HFFc6 (cell line): ENCODE measurements around the gene EVC2. TPM values are rescaled to one million over a fixed set of nuclear protein-coding genes. Genes with fewer than 3 reads are reported as not detected.

Experiments used
- DNase-seq: peaks from one replicate; pipeline ENCODE4 v3.0.0-alpha.2; 2018
- H3K27ac Mint-ChIP-seq: 2 replicates; pipeline ENCODE4 v1.8.0; 2020; ENCODE audit warnings: mild to moderate bottlenecking, mixed read lengths
- H3K27me3 Mint-ChIP-seq: 2 replicates; pipeline ENCODE4 v1.8.0; 2021; ENCODE audit warnings: mild to moderate bottlenecking, moderate library complexity, mixed read lengths; ENCODE audit not compliant: insufficient read depth
- H3K36me3 Mint-ChIP-seq: 2 replicates; pipeline ENCODE4 v1.8.0; 2021; ENCODE audit warnings: low read depth, mixed read lengths
- H3K4me1 Mint-ChIP-seq: 2 replicates; pipeline ENCODE4 v1.8.0; 2020; ENCODE audit warnings: low read depth, mixed read lengths
- H3K4me3 Mint-ChIP-seq: 2 replicates; pipeline ENCODE4 v1.8.0; 2020; ENCODE audit warnings: mild to moderate bottlenecking, moderate library complexity, mixed read lengths
- H3K9me3 Mint-ChIP-seq: 2 replicates; pipeline ENCODE4 v1.8.0; 2020; ENCODE audit warnings: mild to moderate bottlenecking, mixed read lengths
- total RNA-seq, 6 experiments: library from RNA; stranded (reverse); fragmentation: NEBNext Ultra II Directional; extraction: Animal tissue kit (Norgen Biotek cat#: 25700); gene quantifications; 2 replicates in 1 of 6; 3 replicates in 5 of 6; pipeline ENCODE4 v1.2.3, GENCODE V29; 2021
- TF ChIP-seq, protein P1 (sequence below): fragments of 200-600 bp; sonication (generic); IDR thresholded peaks from 2 replicates; pipeline ENCODE4 v1.5.0; 2021; ENCODE audit warnings: antibody characterized with exemption, mild to moderate bottlenecking

The EVC2 gene
- total RNA-seq, 6 experiments from 2014 or later = 3.0 to 4.1 (median 3.8) TPM

DNA sequence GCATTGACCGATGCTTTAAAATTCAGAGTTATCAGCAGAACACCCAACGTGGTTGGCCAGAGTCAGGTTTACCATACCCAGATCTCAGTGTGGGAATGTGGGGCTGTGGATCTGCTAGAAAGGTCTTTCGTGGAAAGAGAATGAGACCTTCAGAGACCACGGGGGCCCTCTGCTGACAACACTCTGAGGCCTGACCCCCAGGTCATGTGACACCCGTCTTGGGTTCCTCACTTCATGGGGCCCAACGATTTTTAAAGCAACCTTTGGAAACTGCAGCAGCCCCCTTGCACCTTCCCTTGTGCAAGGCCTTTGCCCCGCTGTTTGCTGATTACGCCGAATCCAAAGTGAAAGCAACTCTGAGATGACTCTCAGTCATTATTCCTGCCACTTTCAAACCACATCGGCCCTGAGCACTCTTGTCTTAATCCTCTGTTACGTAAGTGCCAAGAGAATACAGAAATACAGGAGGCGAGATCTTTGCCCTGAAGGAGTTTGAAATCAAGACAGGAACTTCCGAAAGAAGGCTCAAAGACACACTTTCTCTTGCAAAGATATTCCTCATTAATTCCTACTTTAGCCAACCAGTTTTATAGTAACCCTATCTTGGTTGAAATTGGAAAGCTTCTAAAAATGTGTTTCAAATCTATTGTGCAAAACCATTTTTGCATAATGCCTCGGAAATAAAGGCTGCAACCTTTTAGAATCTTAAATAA, 88.3 kb downstream of the EVC2 start:
- Mint-ChIP-seq H3K27me3 (no peaks in the 10 kb centered on the region), H3K27ac (no peak overlapping the region), H3K4me3 (no peak overlapping the region), H3K36me3 (peaks cover 38% of the 10 kb centered on the region), H3K9me3 (no peaks in the 10 kb centered on the region), H3K4me1 (peaks cover 6% of the 10 kb centered on the region; the same call in 1 of the 2 replicates)
- TF ChIP-seq, protein P1, sequence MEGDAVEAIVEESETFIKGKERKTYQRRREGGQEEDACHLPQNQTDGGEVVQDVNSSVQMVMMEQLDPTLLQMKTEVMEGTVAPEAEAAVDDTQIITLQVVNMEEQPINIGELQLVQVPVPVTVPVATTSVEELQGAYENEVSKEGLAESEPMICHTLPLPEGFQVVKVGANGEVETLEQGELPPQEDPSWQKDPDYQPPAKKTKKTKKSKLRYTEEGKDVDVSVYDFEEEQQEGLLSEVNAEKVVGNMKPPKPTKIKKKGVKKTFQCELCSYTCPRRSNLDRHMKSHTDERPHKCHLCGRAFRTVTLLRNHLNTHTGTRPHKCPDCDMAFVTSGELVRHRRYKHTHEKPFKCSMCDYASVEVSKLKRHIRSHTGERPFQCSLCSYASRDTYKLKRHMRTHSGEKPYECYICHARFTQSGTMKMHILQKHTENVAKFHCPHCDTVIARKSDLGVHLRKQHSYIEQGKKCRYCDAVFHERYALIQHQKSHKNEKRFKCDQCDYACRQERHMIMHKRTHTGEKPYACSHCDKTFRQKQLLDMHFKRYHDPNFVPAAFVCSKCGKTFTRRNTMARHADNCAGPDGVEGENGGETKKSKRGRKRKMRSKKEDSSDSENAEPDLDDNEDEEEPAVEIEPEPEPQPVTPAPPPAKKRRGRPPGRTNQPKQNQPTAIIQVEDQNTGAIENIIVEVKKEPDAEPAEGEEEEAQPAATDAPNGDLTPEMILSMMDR = no peak
- DNase-seq = no peak

DNA sequence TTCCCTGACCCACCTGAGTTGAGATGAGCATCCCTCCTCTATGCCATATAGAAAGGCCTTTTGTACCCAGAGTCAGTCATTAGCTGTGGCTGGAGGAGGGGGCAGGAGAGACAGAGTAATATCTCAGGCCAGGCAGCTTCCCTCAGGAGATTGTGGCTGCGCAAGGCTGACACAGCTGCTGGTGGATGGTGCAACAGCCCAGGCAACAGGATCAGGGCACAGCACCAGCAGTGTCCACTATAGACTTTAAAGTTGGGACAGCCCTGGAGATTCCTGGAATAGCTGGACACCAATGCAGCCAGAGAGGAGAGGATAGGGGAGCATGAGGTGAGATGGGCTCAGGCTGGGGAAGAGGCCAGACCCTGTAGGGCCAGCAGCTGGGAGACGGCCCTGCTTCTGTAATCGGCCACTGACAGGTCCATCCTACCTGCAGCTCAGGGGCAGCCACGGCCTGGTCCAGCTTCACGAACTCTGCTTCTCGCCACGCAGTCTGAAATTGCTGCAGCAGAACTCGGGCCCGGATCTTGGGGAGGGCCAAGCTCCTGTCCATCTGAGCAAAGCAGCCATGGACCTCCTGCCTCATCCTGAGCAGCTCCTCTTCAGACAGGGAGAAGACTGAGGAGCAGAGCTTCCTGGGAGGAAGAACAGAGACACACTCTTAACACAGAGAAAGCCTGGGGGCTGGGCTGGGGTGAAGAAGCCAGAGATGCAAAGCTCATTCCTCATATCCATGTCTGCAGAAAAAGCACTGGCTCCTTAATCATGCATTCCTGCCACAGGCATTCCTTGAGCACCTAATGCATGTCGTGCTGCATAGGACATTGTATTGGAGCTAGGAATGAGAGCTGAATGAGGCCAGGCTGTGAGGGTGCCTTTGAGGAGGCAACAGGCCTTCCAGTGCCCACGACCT, 90.1 kb downstream of the EVC2 start:
- H3K4me3 Mint-ChIP-seq = no peak overlapping the region
- peaks cover 6% of the 10 kb centered on the region; the same call in 1 of the 2 replicates for H3K4me1 Mint-ChIP-seq
- H3K9me3 Mint-ChIP-seq = no peaks in the 10 kb centered on the region
- TF ChIP-seq, protein P1 = no peak
- H3K36me3 Mint-ChIP-seq = peaks cover 33% of the 10 kb centered on the region
- peak overlapping the region; percentile 18; the same call in 1 of the 2 replicates for H3K27ac Mint-ChIP-seq
- 0 out of 2 replicates have a peak, but pooled peaks cover 1% of the 10 kb centered on the region for H3K27me3 Mint-ChIP-seq
- DNase-seq = no peak

DNA sequence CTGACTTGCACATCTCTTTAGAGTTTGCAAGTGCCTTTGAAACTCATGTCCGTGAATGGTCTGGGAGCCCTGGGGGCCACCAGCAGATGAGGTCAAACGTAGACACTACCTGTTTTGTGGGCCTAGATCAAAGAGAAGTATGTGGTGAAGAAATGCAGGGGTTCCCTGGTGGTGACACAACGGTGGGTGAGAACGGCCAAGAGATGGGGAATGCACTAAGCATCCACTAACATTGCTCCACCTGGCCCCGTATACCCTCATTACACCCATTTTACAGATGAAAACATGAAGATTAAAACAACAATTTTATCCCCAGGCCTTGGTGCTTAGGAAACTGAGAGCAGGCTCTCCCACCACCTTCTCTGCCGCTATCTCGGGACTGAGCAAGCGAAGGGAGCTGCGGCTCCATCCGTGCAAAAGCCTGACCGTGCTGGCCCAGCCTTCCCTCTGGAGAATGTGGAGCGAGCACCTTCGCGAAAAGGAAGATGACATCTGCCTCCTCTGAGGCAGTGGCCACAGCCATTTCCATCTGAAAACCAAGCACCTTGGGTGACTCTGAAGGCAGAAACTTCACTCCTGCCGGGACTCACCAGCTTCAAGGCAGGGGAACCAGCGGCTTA, 91.9 kb downstream of the EVC2 start:
- Mint-ChIP-seq H3K36me3 (peaks cover 38% of the 10 kb centered on the region), H3K4me1 (peaks cover 17% of the 10 kb centered on the region), H3K27me3 (0 out of 2 replicates have a peak, but pooled peaks cover 1% of the 10 kb centered on the region), H3K4me3 (no peak overlapping the region), H3K9me3 (no peaks in the 10 kb centered on the region), H3K27ac (no peak overlapping the region)
- no peak for DNase-seq
- TF ChIP-seq, protein P1 = no peak

DNA sequence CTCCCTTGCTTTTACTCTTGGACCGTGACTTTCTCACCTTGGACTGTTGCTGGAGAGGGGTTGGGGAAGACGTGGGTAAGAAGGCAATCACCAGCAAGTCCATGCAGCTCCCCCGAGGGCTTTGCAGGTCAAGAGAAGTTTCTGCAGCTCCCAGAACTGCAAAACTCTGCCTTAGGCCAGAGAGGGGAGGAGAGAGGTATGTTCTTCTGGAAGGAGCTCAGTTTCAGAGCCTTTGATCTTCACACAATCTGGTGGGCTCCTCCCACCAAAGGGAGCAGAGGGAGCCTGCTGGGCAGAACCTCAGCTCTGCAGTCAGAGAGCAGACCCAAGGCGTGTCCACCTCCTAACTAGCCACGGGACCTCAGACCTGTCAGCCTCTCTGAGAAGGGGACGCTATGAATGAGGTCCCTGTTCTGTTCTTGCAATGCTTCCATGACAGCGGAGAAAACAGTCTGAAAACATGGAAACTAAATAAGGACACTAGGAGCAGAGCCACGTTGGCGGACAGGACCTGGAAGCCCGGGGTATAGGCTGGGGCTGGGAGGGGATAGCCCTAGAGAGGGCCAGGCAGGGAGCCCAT, 92.8 kb downstream of the EVC2 start:
- DNase-seq = no peak
- Mint-ChIP-seq H3K4me1 (peaks cover 20% of the 10 kb centered on the region), H3K27me3 (0 out of 2 replicates have a peak, but pooled peaks cover 1% of the 10 kb centered on the region), H3K9me3 (no peaks in the 10 kb centered on the region), H3K27ac (no peak overlapping the region), H3K36me3 (peaks cover 43% of the 10 kb centered on the region), H3K4me3 (no peak overlapping the region)
- TF ChIP-seq, protein P1 = no peak

DNA sequence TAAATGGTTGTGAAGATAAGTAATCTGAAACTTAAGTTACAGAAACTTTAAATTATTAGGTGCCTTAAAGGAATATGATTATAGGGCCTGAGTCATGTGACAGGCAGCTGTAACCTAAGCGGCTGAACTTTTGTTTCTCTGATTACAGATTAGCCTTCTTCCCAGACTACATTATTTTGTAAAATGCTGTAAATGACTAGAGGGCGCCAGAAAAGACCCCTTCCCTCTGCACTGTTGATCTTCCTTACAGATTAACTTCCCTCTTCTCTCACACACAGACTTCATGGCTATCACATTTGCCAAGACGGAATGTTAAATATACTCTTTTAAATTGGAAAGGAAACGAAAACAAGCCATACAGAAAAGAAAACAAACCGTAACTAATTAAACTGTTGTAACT, 96.6 kb downstream of the EVC2 start:
- peaks cover 21% of the 10 kb centered on the region for H3K4me1 Mint-ChIP-seq
- peaks cover 28% of the 10 kb centered on the region for H3K36me3 Mint-ChIP-seq
- no peak overlapping the region for H3K4me3 Mint-ChIP-seq
- no peak overlapping the region for H3K27ac Mint-ChIP-seq
- no peak for DNase-seq
- TF ChIP-seq, protein P1 = no peak
- H3K9me3 Mint-ChIP-seq = no peaks in the 10 kb centered on the region
- 0 out of 2 replicates have a peak, but pooled peaks cover 3% of the 10 kb centered on the region for H3K27me3 Mint-ChIP-seq
